ENCODE data around the gene FATE1.
"Not testable (repeated sequence)": the region's sequence is repeated elsewhere in the genome, so short reads cannot be mapped to it uniquely, and the experiment has no call there.

The FATE1 gene, protein sequence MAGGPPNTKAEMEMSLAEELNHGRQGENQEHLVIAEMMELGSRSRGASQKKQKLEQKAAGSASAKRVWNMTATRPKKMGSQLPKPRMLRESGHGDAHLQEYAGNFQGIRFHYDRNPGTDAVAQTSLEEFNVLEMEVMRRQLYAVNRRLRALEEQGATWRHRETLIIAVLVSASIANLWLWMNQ

GRCh38 chrX:151715752-151716151 is at the start of gene FATE1:
TSS of gene FATE1 (plus strand) at chrX:151716035. CDS start at chrX:151716120, 85 bp downstream.
- no peak for DNase-seq

- no peak for DNase-seq
These were observed 40.6 kb upstream of the FATE1 start for GRCh38 chrX:151675121-151675746.

DNA sequence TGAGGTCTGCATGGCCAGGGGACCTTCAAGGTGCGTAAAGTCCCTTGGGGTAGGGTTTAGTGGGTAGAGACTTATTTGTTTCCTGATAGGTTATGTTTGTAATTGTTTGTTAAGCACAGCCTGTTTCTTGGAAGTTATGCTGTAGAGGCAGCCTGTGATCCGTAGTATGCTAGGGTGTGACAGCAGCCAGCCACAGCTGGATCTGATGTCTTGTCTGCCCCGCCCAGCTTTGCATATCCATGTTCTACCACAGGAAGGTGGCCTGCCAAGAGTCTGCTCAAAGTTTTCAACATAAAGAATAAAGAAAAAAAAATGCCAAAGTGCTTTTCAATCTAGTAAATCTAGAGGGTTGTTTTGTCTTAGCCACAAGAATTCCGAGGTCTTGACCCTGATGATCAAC is 39.6 kb upstream of the FATE1 start:
- DNase-seq, result no peak

DNA sequence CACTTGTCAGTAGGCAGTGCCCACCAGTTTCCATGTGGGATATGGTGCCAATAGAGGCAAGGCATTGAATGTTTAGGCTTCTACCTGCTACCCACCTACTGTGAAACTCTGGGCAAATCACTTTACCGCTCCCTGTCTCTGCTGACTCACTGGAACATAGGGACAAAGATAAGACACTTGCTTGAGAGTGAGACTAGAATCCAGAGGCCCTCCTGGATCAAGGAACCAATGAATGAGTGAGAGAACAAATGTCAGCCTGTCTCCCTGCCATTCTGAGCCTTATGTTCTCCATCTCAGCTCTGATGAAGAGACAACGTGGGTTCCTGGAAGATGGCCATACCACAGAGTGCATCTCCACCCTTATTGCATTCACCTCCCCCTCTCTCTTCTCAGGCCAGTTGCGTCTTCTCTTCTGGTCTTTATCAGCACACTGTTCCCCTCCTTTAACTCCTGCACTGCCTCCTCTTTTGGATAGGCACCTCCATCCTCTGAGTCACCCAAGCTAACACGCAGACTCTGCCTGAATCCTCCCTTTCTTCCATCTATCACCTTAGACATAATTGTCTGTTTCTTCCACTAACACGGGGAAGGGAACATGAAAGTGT is 35.9 kb upstream of the FATE1 start:
- DNase-seq, result no peak

DNA sequence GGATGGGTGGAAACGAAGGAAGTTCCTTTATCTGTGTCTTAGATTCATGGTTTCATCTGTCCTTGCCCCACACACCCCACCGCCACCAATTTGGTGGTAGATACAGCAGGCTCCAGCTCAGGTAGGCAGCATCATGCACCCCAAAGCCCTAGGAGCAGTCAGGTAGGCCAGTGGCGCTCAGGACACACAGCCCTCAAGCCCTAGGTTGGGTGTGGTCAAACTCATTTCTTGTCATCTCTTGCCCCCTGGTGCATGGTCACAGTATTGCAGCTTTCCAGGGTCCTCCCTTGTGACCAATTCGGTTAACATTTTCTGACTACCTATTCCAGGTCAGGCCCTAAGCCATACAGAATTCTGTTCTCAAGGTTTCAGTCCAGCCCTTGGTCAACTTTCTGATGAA is 35.0 kb upstream of the FATE1 start:
- DNase-seq, result peak; percentile 8 to 56

DNA sequence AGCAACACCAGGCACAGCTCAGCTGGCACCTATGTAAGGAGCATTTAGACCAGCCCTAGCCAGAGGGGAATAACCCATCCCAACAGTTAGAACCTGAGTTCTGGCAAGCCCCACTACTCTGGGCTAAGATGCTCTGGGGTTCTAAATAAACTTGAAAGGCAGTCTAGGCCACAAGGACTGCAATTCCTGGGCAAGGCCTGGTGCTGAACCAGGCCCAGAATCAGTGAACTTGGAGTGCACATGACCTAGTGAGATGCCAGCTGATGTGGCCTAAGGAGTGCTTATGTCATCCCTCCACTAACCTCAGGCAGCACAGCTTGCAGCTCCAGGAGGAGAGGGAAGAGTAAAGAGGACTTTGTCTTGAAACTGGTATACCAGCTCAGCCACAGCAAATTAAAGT is 28.2 kb upstream of the FATE1 start:
- DNase-seq, result no peak

DNA sequence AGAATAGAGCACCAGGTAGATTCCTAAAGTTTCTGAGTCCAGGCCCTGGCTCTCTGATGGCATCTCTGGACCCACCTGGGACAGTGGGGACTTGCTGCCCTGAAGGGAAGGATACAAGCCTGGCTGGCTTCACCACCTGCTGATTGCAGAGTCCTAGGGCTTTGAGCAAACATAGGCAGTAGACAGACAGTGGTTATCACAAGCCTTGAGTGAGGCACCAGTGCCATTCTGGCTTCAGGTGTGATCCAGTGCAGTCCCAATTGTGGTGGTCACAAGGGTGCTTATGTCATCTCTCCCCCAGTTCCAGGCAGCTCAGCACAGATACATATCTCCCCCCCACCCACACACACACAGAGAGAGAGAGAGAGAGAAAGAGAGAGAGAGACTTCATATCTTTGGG is 27.1 kb upstream of the FATE1 start:
- no peak for DNase-seq

DNA sequence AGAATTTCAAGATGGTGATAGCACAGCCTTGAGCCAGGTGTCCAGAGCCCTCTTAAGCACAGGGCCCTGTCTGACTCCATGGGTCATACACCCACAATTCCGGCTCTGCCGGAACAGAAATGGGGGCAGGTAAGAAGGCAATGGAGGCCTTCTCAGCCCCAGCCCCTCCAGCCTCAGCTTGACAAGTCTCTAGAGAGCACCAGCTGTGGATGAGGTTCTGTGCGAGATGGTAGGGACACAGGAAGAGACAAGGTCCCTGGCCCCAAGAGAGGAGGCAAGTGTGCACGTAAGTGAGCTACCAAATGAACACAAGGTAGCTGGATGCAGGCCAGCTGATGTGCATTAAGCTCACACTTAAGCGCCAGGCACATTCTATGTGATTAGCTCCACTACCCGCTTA is 23.0 kb upstream of the FATE1 start:
- no peak for DNase-seq

DNA sequence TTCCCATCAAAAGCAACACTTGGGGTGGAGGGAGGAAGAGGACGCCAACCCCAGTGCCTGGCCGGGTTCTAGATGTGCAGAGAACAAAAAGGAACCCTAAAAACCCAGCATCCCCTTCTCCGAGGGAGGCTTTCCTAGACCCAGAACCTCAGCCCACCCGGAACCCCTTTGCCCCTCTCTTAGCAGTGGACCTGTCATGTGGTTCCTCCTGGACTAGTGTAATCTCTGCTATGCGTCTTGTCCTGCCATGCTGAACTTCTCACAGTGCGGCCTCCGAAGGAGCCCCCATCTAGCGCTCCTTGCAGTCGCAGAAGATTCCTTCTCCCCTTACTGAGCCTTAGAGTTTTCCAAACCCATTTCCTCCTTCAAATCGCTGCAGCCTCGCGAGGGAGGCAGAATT is 21.7 kb upstream of the FATE1 start:
- DNase-seq, result no peak

GRCh38 chrX:151694661-151695582 is 20.9 kb upstream of the FATE1 start, which contains the start of gene PRRG3:
TSS of gene PRRG3 (plus strand) at chrX:151695458. CDS start at chrX:151698815, 3,357 bp downstream.
- DNase-seq, result no peak

DNA sequence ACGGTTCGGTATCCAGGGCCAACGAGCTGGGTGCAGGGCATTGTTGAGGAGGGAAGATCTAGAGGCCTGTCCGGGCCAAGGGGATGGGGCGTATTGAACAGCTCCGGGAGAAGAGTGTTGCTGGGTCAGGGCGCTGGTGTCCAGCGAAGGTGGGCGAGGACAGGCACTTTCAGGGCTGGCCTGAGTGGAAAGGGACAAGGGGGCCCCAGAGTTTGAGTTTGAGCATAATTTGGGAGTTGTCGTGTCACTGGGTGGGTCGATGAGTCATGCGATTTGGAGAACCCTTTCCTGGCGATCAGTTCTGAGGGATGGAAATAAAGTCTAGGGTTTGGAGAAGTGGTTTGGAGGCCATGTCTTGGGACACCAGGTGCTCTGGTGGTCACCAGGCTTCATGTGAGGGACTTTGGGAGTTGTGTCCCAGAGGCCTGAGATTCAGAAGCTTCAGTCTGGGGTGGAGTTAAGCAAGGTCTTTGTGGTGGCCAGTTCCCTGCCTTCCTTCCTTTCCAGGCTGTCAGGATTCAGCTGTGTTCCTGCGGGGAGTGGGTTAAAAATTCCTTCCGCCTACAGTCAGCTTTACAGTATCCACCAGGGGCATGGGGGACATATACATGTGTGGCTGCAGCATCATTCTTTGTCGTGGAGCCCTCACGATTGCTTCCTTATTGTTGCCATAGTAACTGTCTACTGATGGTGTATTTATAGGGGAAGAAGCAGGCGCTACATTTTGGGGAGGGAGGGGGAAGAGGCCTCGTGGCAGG is 20.1 kb upstream of the FATE1 start:
- no peak for DNase-seq

DNA sequence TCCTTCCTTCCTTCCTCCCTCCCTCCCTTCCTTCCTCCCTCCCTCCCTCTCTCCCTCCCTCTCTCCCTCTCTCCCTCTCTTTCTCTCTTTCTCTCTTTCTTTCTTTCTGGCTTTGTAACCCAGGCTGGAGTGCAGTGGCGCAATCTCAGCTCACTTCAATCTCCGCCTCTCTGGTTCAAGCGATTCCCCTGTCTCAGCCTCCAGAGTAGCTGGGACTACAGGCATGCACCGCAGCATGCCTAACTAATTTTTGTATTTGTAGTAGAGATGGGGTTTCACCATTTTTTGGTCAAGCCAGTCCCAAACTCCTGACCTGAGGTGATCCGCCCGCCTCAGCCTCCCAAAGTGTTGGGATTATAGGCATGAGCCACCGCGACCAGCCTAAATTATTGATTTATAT is 18.8 kb upstream of the FATE1 start:
- not testable (repeated sequence) for DNase-seq

- no peak for DNase-seq
These were observed 18.3 kb upstream of the FATE1 start for GRCh38 chrX:151697522-151697921.

- no peak for DNase-seq
These were observed 17.4 kb upstream of the FATE1 start for GRCh38 chrX:151698485-151698884.

GRCh38 chrX:151699746-151700145 is 16.1 kb upstream of the FATE1 start:
- DNase-seq, result no peak

GRCh38 chrX:151700581-151700980 is 15.3 kb upstream of the FATE1 start:
- no peak for DNase-seq

DNA sequence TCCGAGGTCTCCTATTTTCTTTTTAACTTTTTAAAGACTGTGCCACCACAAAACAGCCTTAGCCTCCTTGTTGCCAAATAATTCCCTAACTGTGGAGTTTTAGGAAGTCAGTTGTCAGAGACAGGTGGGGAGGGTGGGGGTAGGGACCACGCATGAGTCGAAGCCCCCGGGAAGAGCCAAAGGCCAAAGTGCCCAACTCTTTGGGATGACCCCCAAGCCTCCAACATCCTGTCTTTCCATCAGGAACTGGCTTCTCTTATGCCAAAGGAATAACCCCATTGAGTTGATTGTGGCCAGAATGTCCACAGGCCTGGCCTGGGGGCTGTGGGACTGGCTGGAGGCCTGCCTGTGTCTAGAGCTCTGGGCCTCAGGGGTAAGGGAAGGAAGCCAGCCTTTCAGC is 14.8 kb upstream of the FATE1 start:
- DNase-seq, result no peak

- no peak for DNase-seq
These were observed 14.3 kb upstream of the FATE1 start for GRCh38 chrX:151701531-151701930.

- DNase-seq, result no peak
These were observed 13.7 kb upstream of the FATE1 start for GRCh38 chrX:151702026-151702714.

GRCh38 chrX:151702741-151703340 is 13.0 kb upstream of the FATE1 start:
- DNase-seq, result no peak

- no peak for DNase-seq
These were observed 12.3 kb upstream of the FATE1 start for GRCh38 chrX:151703487-151703886.
